ENCODE measurements around the gene ZC3H14.

The ZC3H14 gene

DNA sequence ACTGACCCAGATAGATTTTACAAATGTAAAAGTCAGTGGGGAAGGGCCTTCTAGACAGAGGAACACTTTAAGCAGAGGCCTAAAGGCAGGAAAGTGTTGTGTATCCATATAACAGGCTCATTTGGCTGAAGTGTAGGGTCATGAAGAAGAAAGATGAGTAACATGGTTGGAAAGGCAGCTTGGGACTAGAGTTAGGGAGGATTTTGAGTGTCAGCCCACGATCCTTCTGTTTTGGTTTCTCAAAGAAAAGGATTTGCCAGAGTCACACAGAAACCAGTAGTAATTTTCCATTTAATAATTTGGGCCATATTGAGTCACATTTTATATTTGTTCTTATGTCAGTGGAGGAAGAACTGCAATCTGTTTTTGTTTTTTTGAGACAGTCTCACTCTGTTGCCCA, 76.4 kb downstream of the ZC3H14 start:
- Histone ChIP-seq H3K4me3 (ENCODE audit: low read depth, low read length) (no peak overlapping the region), H3K4me1 (ENCODE audit: control insufficient read depth, insufficient read depth, low read length) (no peaks in the 10 kb centered on the region), H3K9me3 (ENCODE audit: control insufficient read depth, insufficient read depth, low read depth, low read length) (peaks cover 2% of the 10 kb centered on the region), H3K36me3 (ENCODE audit: control insufficient read depth in 2 of 2, insufficient read depth in 1 of 2, low read length in 2 of 2) (no peaks in the 10 kb centered on the region; a peak in 1 of 3 replicates), H3K27ac (ENCODE audit: extremely low read depth, low read depth, low read length) (no peak overlapping the region)
- ChIA-PET POLR2A (no interaction called here), CTCF (no interaction called here)
- TF ChIP-seq ZNF558 (tag by site-specific recombination; IDR thresholded peaks at IDR 0.05), result no peak
- TF ChIP-seq ZIC2 (tag by site-specific recombination; IDR thresholded peaks at IDR 0.05), result no peak
- TF ChIP-seq ZNF114 (tag by site-specific recombination; IDR thresholded peaks at IDR 0.05), result no peak
- no peak for TF ChIP-seq ZNF776 (tag by site-specific recombination; IDR thresholded peaks at IDR 0.05; ENCODE audit: borderline replicate concordance)

DNA sequence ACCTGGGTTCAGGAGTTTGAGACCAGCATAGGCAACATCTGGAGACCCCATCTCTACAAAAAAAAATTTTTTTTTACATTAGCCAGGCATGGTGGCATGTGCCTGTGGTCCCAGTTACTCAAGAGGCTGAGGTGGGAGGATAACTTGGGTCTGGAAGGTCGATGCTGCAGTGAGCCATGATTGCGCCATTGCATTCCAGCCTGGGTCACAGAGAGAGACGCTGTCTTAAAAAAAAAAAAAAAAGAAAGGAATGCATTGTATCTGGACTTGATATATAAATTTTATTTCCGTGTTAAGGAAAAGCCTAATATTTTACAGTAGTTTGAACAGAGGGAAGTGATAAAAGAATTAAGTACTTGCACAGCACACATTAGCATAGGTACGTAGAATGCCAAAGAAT, 97.2 kb downstream of the ZC3H14 start:
- no peak overlapping the region for H3K4me3 ChIP-seq (ENCODE audit: low read depth, low read length)
- H3K9me3 ChIP-seq (ENCODE audit: control insufficient read depth, insufficient read depth, low read depth, low read length), result no peaks in the 10 kb centered on the region
- TF ChIP-seq ZFHX2 (tag by site-specific recombination; conservative IDR thresholded peaks at IDR 0.05), result no peak
- TF ChIP-seq KLF10 (tag by site-specific recombination; IDR thresholded peaks at IDR 0.05), result no peak
- TF ChIP-seq, protein P1, sequence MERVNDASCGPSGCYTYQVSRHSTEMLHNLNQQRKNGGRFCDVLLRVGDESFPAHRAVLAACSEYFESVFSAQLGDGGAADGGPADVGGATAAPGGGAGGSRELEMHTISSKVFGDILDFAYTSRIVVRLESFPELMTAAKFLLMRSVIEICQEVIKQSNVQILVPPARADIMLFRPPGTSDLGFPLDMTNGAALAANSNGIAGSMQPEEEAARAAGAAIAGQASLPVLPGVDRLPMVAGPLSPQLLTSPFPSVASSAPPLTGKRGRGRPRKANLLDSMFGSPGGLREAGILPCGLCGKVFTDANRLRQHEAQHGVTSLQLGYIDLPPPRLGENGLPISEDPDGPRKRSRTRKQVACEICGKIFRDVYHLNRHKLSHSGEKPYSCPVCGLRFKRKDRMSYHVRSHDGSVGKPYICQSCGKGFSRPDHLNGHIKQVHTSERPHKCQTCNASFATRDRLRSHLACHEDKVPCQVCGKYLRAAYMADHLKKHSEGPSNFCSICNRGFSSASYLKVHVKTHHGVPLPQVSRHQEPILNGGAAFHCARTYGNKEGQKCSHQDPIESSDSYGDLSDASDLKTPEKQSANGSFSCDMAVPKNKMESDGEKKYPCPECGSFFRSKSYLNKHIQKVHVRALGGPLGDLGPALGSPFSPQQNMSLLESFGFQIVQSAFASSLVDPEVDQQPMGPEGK (tag by site-specific recombination; IDR thresholded peaks at IDR 0.05), result no peak
- no peak for TF ChIP-seq GLIS1 (tag by site-specific recombination; IDR thresholded peaks at IDR 0.05)
- no peak for TF ChIP-seq ZNF292 (tag by site-specific recombination; IDR thresholded peaks at IDR 0.05; ENCODE audit: borderline replicate concordance, low read depth)
- TF ChIP-seq ZNF132 (tag by site-specific recombination; IDR thresholded peaks at IDR 0.05; ENCODE audit: borderline replicate concordance), result no peak
- POLR2A ChIA-PET, result no interaction called here
- no peaks in the 10 kb centered on the region; a peak in 1 of 3 replicates for H3K36me3 ChIP-seq (ENCODE audit: control insufficient read depth in 2 of 2, insufficient read depth in 1 of 2, low read length in 2 of 2)
- CTCF ChIA-PET, result no interaction called here
- no peaks in the 10 kb centered on the region for H3K4me1 ChIP-seq (ENCODE audit: control insufficient read depth, insufficient read depth, low read length)
- no peak overlapping the region for H3K27ac ChIP-seq (ENCODE audit: extremely low read depth, low read depth, low read length)

DNA sequence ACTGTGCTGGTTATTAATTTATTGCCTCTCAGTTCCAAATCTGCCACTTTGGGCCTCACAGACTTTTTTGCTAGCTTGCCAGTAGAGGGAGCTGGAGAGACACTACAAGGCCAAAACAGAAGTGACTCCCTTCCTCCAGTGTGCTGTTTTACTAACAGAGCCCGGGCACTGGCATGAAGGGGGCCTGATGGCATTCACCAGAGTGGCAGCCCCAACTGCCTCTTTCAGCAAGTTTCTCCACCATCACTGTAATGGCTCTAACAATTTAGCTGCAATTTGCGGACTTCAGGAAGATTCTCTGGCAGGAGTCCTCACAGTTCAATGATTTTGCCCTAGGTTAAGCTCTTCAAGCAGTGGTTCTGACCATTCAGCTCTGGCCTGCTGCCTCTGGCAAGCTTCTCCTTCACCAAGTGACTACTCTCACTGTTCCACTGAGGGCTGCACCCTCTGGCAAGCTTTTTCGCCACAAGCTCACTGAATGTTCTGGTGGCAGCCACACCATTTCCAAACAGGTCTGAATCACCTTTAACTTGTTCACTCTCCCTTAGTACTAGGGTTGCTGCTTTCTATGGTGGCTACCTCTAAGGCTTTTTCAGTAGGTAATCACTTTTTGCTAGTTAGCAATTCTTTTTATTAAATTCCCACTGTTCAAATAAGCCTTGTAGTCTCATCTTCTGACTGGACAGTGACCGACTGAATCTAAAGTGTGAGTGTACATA, 104.9 kb downstream of the ZC3H14 start:
- Histone ChIP-seq H3K36me3 (ENCODE audit: control insufficient read depth in 2 of 2, insufficient read depth in 1 of 2, low read length in 2 of 2) (no peaks in the 10 kb centered on the region), H3K4me1 (ENCODE audit: control insufficient read depth, insufficient read depth, low read length) (no peaks in the 10 kb centered on the region), H3K27ac (ENCODE audit: extremely low read depth, low read depth, low read length) (no peak overlapping the region), H3K9me3 (ENCODE audit: control insufficient read depth, insufficient read depth, low read depth, low read length) (no peaks in the 10 kb centered on the region), H3K4me3 (ENCODE audit: low read depth, low read length) (no peak overlapping the region)
- POLR2A ChIA-PET, result no interaction called here
- CTCF ChIA-PET, result interaction anchor here (0.5 to 3.2 kb wide), 31 partner anchors 9 to 1419 kb away, joined by 3 to 25 read pairs (median 3); partner anchors contain the start of gene EML5
- TF ChIP-seq, protein P2, sequence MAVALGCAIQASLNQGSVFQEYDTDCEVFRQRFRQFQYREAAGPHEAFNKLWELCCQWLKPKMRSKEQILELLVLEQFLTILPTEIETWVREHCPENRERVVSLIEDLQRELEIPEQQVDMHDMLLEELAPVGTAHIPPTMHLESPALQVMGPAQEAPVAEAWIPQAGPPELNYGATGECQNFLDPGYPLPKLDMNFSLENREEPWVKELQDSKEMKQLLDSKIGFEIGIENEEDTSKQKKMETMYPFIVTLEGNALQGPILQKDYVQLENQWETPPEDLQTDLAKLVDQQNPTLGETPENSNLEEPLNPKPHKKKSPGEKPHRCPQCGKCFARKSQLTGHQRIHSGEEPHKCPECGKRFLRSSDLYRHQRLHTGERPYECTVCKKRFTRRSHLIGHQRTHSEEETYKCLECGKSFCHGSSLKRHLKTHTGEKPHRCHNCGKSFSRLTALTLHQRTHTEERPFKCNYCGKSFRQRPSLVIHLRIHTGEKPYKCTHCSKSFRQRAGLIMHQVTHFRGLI (tag by site-specific recombination; IDR thresholded peaks at IDR 0.05), result no peak
- TF ChIP-seq ZNF473 (tag by site-specific recombination; IDR thresholded peaks at IDR 0.05), result no peak
- TF ChIP-seq ZNF530 (tag by site-specific recombination; IDR thresholded peaks at IDR 0.05; ENCODE audit: low read depth), result no peak
- TF ChIP-seq ZNF621 (tag by site-specific recombination; IDR thresholded peaks at IDR 0.05), result no peak
- TF ChIP-seq, protein P3, sequence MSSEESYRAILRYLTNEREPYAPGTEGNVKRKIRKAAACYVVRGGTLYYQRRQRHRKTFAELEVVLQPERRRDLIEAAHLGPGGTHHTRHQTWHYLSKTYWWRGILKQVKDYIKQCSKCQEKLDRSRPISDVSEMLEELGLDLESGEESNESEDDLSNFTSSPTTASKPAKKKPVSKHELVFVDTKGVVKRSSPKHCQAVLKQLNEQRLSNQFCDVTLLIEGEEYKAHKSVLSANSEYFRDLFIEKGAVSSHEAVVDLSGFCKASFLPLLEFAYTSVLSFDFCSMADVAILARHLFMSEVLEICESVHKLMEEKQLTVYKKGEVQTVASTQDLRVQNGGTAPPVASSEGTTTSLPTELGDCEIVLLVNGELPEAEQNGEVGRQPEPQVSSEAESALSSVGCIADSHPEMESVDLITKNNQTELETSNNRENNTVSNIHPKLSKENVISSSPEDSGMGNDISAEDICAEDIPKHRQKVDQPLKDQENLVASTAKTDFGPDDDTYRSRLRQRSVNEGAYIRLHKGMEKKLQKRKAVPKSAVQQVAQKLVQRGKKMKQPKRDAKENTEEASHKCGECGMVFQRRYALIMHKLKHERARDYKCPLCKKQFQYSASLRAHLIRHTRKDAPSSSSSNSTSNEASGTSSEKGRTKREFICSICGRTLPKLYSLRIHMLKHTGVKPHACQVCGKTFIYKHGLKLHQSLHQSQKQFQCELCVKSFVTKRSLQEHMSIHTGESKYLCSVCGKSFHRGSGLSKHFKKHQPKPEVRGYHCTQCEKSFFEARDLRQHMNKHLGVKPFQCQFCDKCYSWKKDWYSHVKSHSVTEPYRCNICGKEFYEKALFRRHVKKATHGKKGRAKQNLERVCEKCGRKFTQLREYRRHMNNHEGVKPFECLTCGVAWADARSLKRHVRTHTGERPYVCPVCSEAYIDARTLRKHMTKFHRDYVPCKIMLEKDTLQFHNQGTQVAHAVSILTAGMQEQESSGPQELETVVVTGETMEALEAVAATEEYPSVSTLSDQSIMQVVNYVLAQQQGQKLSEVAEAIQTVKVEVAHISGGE (tag by site-specific recombination; conservative IDR thresholded peaks at IDR 0.05; ENCODE audit: low read depth), result no peak
- TF ChIP-seq, protein P4, sequence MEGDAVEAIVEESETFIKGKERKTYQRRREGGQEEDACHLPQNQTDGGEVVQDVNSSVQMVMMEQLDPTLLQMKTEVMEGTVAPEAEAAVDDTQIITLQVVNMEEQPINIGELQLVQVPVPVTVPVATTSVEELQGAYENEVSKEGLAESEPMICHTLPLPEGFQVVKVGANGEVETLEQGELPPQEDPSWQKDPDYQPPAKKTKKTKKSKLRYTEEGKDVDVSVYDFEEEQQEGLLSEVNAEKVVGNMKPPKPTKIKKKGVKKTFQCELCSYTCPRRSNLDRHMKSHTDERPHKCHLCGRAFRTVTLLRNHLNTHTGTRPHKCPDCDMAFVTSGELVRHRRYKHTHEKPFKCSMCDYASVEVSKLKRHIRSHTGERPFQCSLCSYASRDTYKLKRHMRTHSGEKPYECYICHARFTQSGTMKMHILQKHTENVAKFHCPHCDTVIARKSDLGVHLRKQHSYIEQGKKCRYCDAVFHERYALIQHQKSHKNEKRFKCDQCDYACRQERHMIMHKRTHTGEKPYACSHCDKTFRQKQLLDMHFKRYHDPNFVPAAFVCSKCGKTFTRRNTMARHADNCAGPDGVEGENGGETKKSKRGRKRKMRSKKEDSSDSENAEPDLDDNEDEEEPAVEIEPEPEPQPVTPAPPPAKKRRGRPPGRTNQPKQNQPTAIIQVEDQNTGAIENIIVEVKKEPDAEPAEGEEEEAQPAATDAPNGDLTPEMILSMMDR (tag by site-specific recombination; IDR thresholded peaks at IDR 0.05), result 0 out of 2 replicates have a peak, but pooled peaks have one; percentile 40
- TF ChIP-seq, protein P5, sequence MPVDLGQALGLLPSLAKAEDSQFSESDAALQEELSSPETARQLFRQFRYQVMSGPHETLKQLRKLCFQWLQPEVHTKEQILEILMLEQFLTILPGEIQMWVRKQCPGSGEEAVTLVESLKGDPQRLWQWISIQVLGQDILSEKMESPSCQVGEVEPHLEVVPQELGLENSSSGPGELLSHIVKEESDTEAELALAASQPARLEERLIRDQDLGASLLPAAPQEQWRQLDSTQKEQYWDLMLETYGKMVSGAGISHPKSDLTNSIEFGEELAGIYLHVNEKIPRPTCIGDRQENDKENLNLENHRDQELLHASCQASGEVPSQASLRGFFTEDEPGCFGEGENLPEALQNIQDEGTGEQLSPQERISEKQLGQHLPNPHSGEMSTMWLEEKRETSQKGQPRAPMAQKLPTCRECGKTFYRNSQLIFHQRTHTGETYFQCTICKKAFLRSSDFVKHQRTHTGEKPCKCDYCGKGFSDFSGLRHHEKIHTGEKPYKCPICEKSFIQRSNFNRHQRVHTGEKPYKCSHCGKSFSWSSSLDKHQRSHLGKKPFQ (tag by site-specific recombination; IDR thresholded peaks at IDR 0.05), result no peak
- TF ChIP-seq ZBTB1 (tag by site-specific recombination; IDR thresholded peaks at IDR 0.05), result no peak
- TF ChIP-seq ZNF654 (tag by site-specific recombination; IDR thresholded peaks at IDR 0.05; ENCODE audit: low read depth), result peak; percentile 77
- TF ChIP-seq ZNF610 (tag by site-specific recombination; IDR thresholded peaks at IDR 0.05; ENCODE audit: borderline replicate concordance), result no peak
- TF ChIP-seq ZNF561 (tag by site-specific recombination; IDR thresholded peaks at IDR 0.05; ENCODE audit: borderline replicate concordance), result peak; percentile 87

Measured in HEK293 (cell line).